Vagina (tissue), 2 donors: ENCODE data around the gene CNIH2. TPM values are rescaled to one million over a fixed set of nuclear protein-coding genes. Genes with fewer than 3 reads are reported as not detected.

ENCODE experiments used
- DNase-seq, 2 donors: peaks; one replicate each; pipeline ENCODE4 v3.0.0-alpha.2; 2017; ENCODE audit errors: extremely low spot score in 2 of 2
- H3K27ac ChIP-seq: fragments of 200-600 bp; sonication (generic); one replicate; pipeline ENCODE4 v1.5.1; 2019
- H3K27me3 ChIP-seq: fragments of 200-600 bp; sonication (generic); one replicate; pipeline ENCODE4 v1.5.1; 2019
- H3K36me3 ChIP-seq, 2 donors: fragments of 200-600 bp; sonication (generic); one replicate each; pipeline ENCODE4 v1.5.1; 2017 to 2019
- H3K4me1 ChIP-seq: fragments of 200-600 bp; sonication (generic); one replicate; pipeline ENCODE4 v1.5.1; 2019
- H3K4me3 ChIP-seq, 2 donors: fragments of 200-600 bp; sonication (generic); 1 replicate in 1 of 2; 2 replicates in 1 of 2; pipeline ENCODE4 v1.5.1; 2016 to 2019
- H3K9me3 ChIP-seq: fragments of 200-600 bp; sonication (generic); one replicate; pipeline ENCODE4 v1.5.1; 2019
- POLR2A ChIP-seq, 2 donors: fragments of 450-650 bp; IDR thresholded peaks; one replicate each; pipeline ENCODE4 v1.6.1; 2017; ENCODE audit warnings: antibody characterized with exemption in 2 of 2, mild to moderate bottlenecking in 2 of 2, moderate library complexity in 2 of 2
- POLR2AphosphoS5 ChIP-seq, 2 donors: sonication (generic); formaldehyde crosslinking; IDR thresholded peaks; one replicate each; pipeline ENCODE4 v1.9.0; 2017; ENCODE audit warnings: antibody characterized with exemption in 2 of 2, mild to moderate bottlenecking in 2 of 2, low read depth in 1 of 2; ENCODE audit not compliant: insufficient read depth in 1 of 2
- intact Hi-C: fragments of 100-400 bp; cut with DNase I; formaldehyde crosslinking; loops from one replicate; pipeline ENCODE4 v1.15.1; 2023
- total RNA-seq: library from RNA; depleted of rRNA; stranded (reverse); fragments of >200 nt; gene quantifications from one replicate; pipeline ENCODE4 v1.2.3, GENCODE V29; 2016
- TF ChIP-seq, protein P1 (sequence below), 3 experiments: fragments of 450-650 bp in 2 of 3; fragments of 200-600 bp in 1 of 3; sonication (generic) in 1 of 3; IDR thresholded peaks; one replicate each; pipeline ENCODE4 v1.5.1; 2017 to 2019; ENCODE audit warnings: antibody characterized with exemption in 3 of 3, mild to moderate bottlenecking in 2 of 3, moderate library complexity in 2 of 3

Gene CNIH2
- total RNA-seq, 1 donor from 2014 or later: 3.2 TPM

DNA sequence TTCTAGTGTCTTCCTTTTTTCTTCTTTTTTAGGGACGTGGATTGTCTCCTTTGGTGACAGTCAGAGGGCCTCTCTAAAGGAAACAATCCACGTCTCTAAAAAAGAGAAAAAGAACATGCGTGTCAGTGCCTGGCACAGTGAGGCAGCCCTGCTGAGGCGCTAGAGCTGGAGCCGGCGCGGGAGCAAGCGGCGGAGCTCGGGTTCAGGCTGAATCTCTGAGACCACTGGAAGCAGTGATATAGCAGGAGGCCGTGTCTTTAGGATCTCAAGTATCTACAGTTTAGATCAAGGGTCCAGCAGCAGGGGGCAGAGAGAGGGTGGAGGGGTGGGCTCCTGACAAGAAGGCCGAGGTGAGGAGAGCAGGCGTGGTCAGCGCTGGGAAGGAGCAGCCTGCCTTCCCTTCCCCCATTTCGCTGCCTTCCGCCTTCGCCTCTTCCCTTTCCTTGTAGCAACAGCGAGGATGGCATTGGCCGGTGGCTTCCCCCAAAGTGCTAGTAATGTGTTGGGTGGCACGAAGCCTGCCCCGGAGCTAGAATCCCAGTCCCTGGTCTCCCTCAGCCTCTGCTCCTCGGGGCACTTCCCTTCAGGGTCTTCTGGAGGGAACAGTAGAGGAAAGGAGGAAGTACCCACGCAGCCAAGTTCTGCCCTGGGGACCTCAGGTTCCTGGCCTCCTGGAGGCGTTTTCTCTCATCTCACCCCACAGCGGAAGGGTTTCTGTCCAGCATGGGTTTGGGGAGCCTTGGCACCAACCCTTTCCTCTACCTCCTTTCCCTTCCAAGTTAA lies 37.8 kb upstream of the CNIH2 start:
- Histone ChIP-seq H3K36me3 (peaks cover 0 to 41% of the 10 kb centered on the region in 2 donors), H3K27me3 (no peaks in the 10 kb centered on the region), H3K4me1 (no peaks in the 10 kb centered on the region), H3K4me3 (no peak overlapping the region), H3K9me3 (no peaks in the 10 kb centered on the region), H3K27ac (no peak overlapping the region)
- DNase-seq: no peak
- TF ChIP-seq POLR2A (IDR thresholded peaks at IDR 0.05) (no peak), POLR2AphosphoS5 (IDR thresholded peaks at IDR 0.05; ENCODE audit: insufficient read depth in 1 of 2, low read depth in 1 of 2) (no peak)
- TF ChIP-seq, protein P1, sequence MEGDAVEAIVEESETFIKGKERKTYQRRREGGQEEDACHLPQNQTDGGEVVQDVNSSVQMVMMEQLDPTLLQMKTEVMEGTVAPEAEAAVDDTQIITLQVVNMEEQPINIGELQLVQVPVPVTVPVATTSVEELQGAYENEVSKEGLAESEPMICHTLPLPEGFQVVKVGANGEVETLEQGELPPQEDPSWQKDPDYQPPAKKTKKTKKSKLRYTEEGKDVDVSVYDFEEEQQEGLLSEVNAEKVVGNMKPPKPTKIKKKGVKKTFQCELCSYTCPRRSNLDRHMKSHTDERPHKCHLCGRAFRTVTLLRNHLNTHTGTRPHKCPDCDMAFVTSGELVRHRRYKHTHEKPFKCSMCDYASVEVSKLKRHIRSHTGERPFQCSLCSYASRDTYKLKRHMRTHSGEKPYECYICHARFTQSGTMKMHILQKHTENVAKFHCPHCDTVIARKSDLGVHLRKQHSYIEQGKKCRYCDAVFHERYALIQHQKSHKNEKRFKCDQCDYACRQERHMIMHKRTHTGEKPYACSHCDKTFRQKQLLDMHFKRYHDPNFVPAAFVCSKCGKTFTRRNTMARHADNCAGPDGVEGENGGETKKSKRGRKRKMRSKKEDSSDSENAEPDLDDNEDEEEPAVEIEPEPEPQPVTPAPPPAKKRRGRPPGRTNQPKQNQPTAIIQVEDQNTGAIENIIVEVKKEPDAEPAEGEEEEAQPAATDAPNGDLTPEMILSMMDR (IDR thresholded peaks at IDR 0.05): no peak
- intact Hi-C loops: no loop called here

DNA sequence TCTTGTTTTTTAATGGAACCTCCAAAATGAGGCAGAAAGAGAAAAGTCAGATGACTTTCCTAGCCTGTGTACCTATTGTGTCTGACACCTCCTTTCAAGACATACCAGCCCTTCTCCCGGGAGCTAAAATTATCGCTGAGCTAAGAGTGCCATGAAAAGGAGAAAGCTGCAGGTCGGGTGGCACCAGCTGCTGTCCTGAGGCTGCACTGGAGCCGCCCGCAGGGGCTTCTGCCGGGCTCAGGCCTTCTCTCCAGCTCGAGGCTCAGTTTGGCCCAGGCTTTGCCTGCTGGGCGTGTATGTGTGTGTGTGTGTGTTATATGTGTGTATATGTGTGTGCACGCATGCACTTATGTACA lies 37.2 kb upstream of the CNIH2 start:
- Histone ChIP-seq H3K27me3 (no peaks in the 10 kb centered on the region), H3K36me3 (peaks cover 0 to 38% of the 10 kb centered on the region in 2 donors), H3K9me3 (no peaks in the 10 kb centered on the region), H3K27ac (no peak overlapping the region), H3K4me3 (no peak overlapping the region), H3K4me1 (no peaks in the 10 kb centered on the region)
- TF ChIP-seq POLR2AphosphoS5 (IDR thresholded peaks at IDR 0.05; ENCODE audit: insufficient read depth in 1 of 2, low read depth in 1 of 2) (no peak), POLR2A (IDR thresholded peaks at IDR 0.05) (no peak)
- TF ChIP-seq, protein P1 (IDR thresholded peaks at IDR 0.05): no peak
- intact Hi-C loops: no loop called here
- no peak for DNase-seq

DNA sequence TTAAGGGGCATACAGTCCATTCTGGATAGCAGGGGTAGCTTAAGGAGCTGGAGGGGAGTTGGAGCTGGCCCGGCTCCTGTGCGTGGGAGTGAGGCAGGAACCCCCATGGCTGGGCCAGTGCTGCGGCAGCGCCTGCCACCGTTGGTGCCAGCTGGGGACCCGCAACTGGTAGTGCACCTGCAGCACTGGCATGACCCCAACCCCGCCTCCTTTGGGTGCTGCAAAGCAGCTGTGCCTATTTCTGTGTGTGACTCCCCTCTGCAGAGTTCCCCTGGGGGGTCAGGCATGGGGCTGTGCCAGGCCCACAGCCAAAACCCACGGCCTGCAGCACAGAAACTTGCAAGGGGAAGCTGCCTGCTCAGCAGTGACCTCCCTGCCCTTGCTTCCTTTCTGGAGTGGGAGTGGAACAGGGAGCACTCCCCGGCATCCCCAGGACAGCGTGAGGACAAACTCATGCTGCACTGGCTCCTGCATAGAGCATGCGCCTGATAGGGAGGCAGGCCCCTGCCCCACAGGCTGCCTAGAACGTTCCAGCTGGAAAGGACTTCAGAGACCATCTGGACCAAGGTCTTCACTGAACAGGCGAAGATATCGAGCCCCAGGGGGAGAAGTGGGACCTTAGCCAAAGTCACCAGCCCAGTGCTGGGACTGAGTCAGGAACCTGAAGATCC lies 35.7 kb upstream of the CNIH2 start:
- H3K27me3 ChIP-seq: no peaks in the 10 kb centered on the region
- no peak for DNase-seq
- H3K27ac ChIP-seq: no peak overlapping the region
- TF ChIP-seq POLR2A (IDR thresholded peaks at IDR 0.05): no peak
- TF ChIP-seq POLR2AphosphoS5 (IDR thresholded peaks at IDR 0.05; ENCODE audit: insufficient read depth in 1 of 2, low read depth in 1 of 2): no peak
- TF ChIP-seq, protein P1 (IDR thresholded peaks at IDR 0.05): no peak
- H3K36me3 ChIP-seq: peaks cover 0 to 37% of the 10 kb centered on the region in 2 donors
- no peaks in the 10 kb centered on the region for H3K4me1 ChIP-seq
- intact Hi-C loops: no loop called here
- H3K9me3 ChIP-seq: no peaks in the 10 kb centered on the region
- H3K4me3 ChIP-seq: no peak overlapping the region

DNA sequence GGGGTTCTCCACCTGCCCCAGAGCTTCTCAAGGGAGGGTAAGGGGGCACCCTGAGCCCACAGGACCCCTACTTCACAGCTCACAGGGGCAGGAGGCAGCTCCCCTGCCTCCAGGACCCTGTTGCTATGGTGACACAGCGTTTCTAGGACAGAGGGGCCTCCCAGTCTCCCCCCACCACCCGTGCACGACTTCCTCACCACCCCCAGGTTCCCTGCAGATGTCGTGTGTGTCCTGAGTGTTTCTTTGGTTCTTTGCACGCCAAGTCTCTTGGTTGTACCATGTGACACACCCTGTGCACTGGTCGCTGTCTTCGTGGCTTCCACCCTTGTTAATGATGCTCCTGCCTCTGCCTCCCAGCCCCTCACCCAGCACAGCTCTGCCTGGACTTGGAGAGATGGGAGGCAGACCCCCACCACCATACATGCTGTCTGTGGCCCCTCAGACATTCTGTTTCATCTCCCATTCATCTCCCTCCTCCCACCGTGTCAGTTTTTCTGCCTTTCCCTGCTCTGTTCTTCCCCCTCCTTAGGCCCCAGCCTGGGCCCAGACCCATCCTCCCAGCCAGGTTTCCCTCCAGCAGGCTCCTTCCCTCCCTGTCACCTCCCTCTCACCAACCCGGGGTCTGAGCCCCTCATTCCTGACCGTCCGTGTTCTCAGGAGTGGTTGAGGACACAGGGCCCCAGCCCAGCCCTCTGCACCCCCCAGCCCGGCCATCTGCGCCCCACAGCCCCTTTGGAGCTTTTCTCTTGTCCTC lies 34.0 kb upstream of the CNIH2 start:
- TF ChIP-seq, protein P1 (IDR thresholded peaks at IDR 0.05): no peak
- no peak for TF ChIP-seq POLR2AphosphoS5 (IDR thresholded peaks at IDR 0.05; ENCODE audit: insufficient read depth in 1 of 2, low read depth in 1 of 2)
- no peak for TF ChIP-seq POLR2A (IDR thresholded peaks at IDR 0.05)
- intact Hi-C loops: no loop called here
- no peak for DNase-seq
- Histone ChIP-seq H3K9me3 (no peaks in the 10 kb centered on the region), H3K4me3 (no peak overlapping the region), H3K36me3 (peaks cover 0 to 34% of the 10 kb centered on the region in 2 donors), H3K4me1 (no peaks in the 10 kb centered on the region), H3K27ac (no peak overlapping the region), H3K27me3 (no peaks in the 10 kb centered on the region)
